GOT3 (cell line): Measurements from ENCODE around the gene C17orf107.
A peak's percentile ranks its signal among the peaks of the same experiment; 100 is the strongest.
"Not testable (repeated sequence)": the region's sequence is repeated elsewhere in the genome, so short reads cannot be mapped to it uniquely, and the experiment has no call there.

Experiments used
- DNase-seq: peaks from one replicate; lab custom pipeline; 2025; ENCODE audit warnings: mixed read lengths; lab: John Stamatoyannopoulos, UW

Gene C17orf107

GRCh38 chr17:4901108-4901647 lies 1.8 kb downstream of the C17orf107 start:
- DNase-seq: no peak

- no peak for DNase-seq
Observed at GRCh38 chr17:4901648-4902344, 2.5 kb downstream of the C17orf107 start.

GRCh38 chr17:4902540-4902939 lies 3.2 kb downstream of the C17orf107 start:
- DNase-seq: no peak

GRCh38 chr17:4903051-4903818 lies 3.9 kb downstream of the C17orf107 start, which contains the start of gene CHRNE:
TSS of gene CHRNE (minus strand) at chr17:4903098. CDS start at chr17:4903063, 35 bp downstream.
- no peak for DNase-seq

- not testable (repeated sequence) for DNase-seq
Observed at GRCh38 chr17:4906642-4907041, 7.3 kb downstream of the C17orf107 start.

- DNase-seq: no peak
Observed at GRCh38 chr17:4908301-4908700, 9.0 kb downstream of the C17orf107 start.

GRCh38 chr17:4908711-4909496 lies 9.6 kb downstream of the C17orf107 start:
- peak; percentile 27 for DNase-seq

- no peak for DNase-seq
Observed at GRCh38 chr17:4913994-4914393, 14.7 kb downstream of the C17orf107 start.

- DNase-seq: not testable (repeated sequence)
Observed at GRCh38 chr17:4914551-4914950, 15.2 kb downstream of the C17orf107 start.

GRCh38 chr17:4919511-4920047 lies 20.2 kb downstream of the C17orf107 start:
- DNase-seq: no peak

GRCh38 chr17:4920351-4921048 lies 21.2 kb downstream of the C17orf107 start:
- no peak for DNase-seq

- DNase-seq: no peak
Observed at GRCh38 chr17:4921320-4921719, 22.0 kb downstream of the C17orf107 start.

- DNase-seq: not testable (repeated sequence)
Observed at GRCh38 chr17:4926577-4927335, 27.4 kb downstream of the C17orf107 start.

GRCh38 chr17:4928881-4929280 lies 29.5 kb downstream of the C17orf107 start:
- DNase-seq: no peak

- DNase-seq: no peak
Observed at GRCh38 chr17:4931963-4932362, 32.6 kb downstream of the C17orf107 start, which contains the start of gene GP1BA. TSS of gene GP1BA (plus strand) at chr17:4932277. CDS start at chr17:4932605, 328 bp downstream.

GRCh38 chr17:4932756-4933155 lies 33.4 kb downstream of the C17orf107 start:
- DNase-seq: no peak

GRCh38 chr17:4933646-4934045 lies 34.3 kb downstream of the C17orf107 start:
- DNase-seq: no peak

- no peak for DNase-seq
Observed at GRCh38 chr17:4934173-4934979, 35.0 kb downstream of the C17orf107 start.

GRCh38 chr17:4935650-4936049 lies 36.3 kb downstream of the C17orf107 start:
- DNase-seq: no peak
